ENCODE results near the gene SLC11A2. TPM values are rescaled to one million over a fixed set of nuclear protein-coding genes. Genes with fewer than 3 reads are reported as not detected.
A peak's percentile ranks its signal among the peaks of the same experiment; 100 is the strongest.

The SLC11A2 gene
- total and polyA plus RNA-seq, 2 experiments from 2014 or later, result 18.7 to 22.8 TPM

DNA sequence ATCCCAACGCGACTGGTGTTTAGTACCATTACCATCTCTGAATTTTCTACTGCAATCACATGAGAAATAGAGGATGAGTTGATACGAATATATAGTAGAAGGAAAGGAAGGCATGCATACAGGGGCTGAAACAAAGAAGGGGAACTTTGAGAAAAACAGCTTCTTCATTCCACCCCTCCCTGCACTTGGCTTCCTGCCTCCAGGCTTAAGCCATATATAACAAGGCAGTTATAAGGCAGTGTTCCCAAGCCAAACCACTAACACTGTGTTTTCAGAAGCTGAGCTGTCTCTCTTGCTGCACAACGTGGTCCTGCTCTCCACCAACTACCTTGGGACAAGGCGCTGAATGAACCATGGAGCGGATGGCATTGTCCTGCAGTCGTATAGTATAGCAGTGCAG is 32.9 kb upstream of the SLC11A2 start:
- 77 to 80% methylated on average over 7 of the region's 7 CpGs for WGBS, 2 experiments (ENCODE audit: low coverage in 1 of 2, low lambda C conversion rate in 2 of 2, missing lambda C conversion rate in 2 of 2)
- in situ Hi-C loops (cut with MboI), result no loop called here

GRCh38 chr12:51056242-51056641 is 30.1 kb upstream of the SLC11A2 start:
- TF ChIP-seq EZH2 (IDR thresholded peaks at IDR 0.05; ENCODE audit: insufficient read depth, poor library complexity, severe bottlenecking), result no peak
- no peak for TF ChIP-seq EZH2phosphoT487 (IDR thresholded peaks at IDR 0.05; ENCODE audit: insufficient read depth, low read depth)
- Histone ChIP-seq H2AFZ (no peak overlapping the region), H3K27me3 (replicated peaks; ENCODE audit: insufficient read depth) (no peaks in the 10 kb centered on the region), H3K36me3 (ENCODE audit: low read depth) (peaks cover 39% of the 10 kb centered on the region), H3K9ac (no peak overlapping the region), H3F3A (ENCODE audit: insufficient read depth) (peaks cover 35% of the 10 kb centered on the region; the same call in 1 of the 2 replicates), H3K27ac (no peak overlapping the region), H3K9me3 (ENCODE audit: low read depth) (no peaks in the 10 kb centered on the region), H3K4me3 (no peak overlapping the region), H3K79me2 (ENCODE audit: insufficient read depth) (no peaks in the 10 kb centered on the region), H3K9me2 (ENCODE audit: insufficient read depth) (no peaks in the 10 kb centered on the region), H3K4me2 (ENCODE audit: unreplicated experiment) (no peak overlapping the region), H3K4me1 (ENCODE audit: insufficient read depth) (no peaks in the 10 kb centered on the region), H4K20me1 (ENCODE audit: insufficient read depth) (no peaks in the 10 kb centered on the region)
- 28 to 35% methylated on average over 5 of the region's 5 CpGs for WGBS, 2 experiments (ENCODE audit: low coverage in 1 of 2, low lambda C conversion rate in 2 of 2, missing lambda C conversion rate in 2 of 2)
- in situ Hi-C loops (cut with MboI), result no loop called here
- DNase-seq, result peak; percentile 93

More for the DNA sequence above, 32.9 kb upstream of the SLC11A2 start:
- Histone ChIP-seq H3K9ac (no peak overlapping the region), H3K36me3 (ENCODE audit: low read depth) (peaks cover 54% of the 10 kb centered on the region), H3K27ac (no peak overlapping the region), H3K9me3 (ENCODE audit: low read depth) (no peaks in the 10 kb centered on the region), H3K9me2 (ENCODE audit: insufficient read depth) (no peaks in the 10 kb centered on the region), H3F3A (ENCODE audit: insufficient read depth) (peaks cover 50% of the 10 kb centered on the region), H3K4me1 (ENCODE audit: insufficient read depth) (no peaks in the 10 kb centered on the region), H3K4me3 (no peak overlapping the region), H4K20me1 (ENCODE audit: insufficient read depth) (no peaks in the 10 kb centered on the region), H2AFZ (no peak overlapping the region), H3K79me2 (ENCODE audit: insufficient read depth) (no peaks in the 10 kb centered on the region), H3K27me3 (replicated peaks; ENCODE audit: insufficient read depth) (no peaks in the 10 kb centered on the region), H3K4me2 (ENCODE audit: unreplicated experiment) (no peak overlapping the region)
- DNase-seq, result no peak
- TF ChIP-seq EZH2 (IDR thresholded peaks at IDR 0.05; ENCODE audit: insufficient read depth, poor library complexity, severe bottlenecking) (no peak), EZH2phosphoT487 (IDR thresholded peaks at IDR 0.05; ENCODE audit: insufficient read depth, low read depth) (no peak)

DNA sequence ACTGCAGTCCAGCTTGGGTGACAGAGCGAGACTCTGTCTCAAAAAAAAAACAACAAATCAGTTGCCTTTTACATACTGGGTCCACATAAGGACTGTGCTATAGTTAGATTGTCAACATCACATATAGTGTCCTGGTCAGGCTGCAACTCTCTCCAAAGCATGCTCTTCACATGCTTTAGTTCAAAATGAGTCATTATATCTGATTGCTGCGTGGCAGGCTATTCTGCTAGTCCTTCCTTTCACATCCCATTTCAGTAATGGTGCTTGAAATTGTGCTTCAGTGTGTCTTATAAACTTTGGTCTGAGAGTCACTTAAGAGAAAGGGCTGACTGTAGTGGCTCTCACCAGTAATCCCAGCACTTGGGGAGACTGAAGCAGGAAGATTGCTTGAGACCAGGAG is 28.9 kb upstream of the SLC11A2 start:
- Histone ChIP-seq H3K4me1 (ENCODE audit: insufficient read depth) (no peaks in the 10 kb centered on the region), H4K20me1 (ENCODE audit: insufficient read depth) (no peaks in the 10 kb centered on the region), H3K27me3 (replicated peaks; ENCODE audit: insufficient read depth) (no peaks in the 10 kb centered on the region), H3K4me3 (no peak overlapping the region), H3K79me2 (ENCODE audit: insufficient read depth) (peaks cover 12% of the 10 kb centered on the region), H3K27ac (no peak overlapping the region), H3K36me3 (ENCODE audit: low read depth) (peaks cover 35% of the 10 kb centered on the region), H3K9me2 (ENCODE audit: insufficient read depth) (no peaks in the 10 kb centered on the region), H3K9ac (no peak overlapping the region), H3K4me2 (ENCODE audit: unreplicated experiment) (no peak overlapping the region), H2AFZ (no peak overlapping the region), H3K9me3 (ENCODE audit: low read depth) (no peaks in the 10 kb centered on the region), H3F3A (ENCODE audit: insufficient read depth) (peaks cover 29% of the 10 kb centered on the region; the same call in 1 of the 2 replicates)
- TF ChIP-seq EZH2phosphoT487 (IDR thresholded peaks at IDR 0.05; ENCODE audit: insufficient read depth, low read depth) (no peak), EZH2 (IDR thresholded peaks at IDR 0.05; ENCODE audit: insufficient read depth, poor library complexity, severe bottlenecking) (no peak)
- DNase-seq, result no peak
- in situ Hi-C loops (cut with MboI), result no loop called here
- WGBS, 2 experiments (ENCODE audit: low coverage in 1 of 2, low lambda C conversion rate in 2 of 2, missing lambda C conversion rate in 2 of 2), result 92 to 95% methylated on average over 1 to 2 of the region's 2 CpGs

DNA sequence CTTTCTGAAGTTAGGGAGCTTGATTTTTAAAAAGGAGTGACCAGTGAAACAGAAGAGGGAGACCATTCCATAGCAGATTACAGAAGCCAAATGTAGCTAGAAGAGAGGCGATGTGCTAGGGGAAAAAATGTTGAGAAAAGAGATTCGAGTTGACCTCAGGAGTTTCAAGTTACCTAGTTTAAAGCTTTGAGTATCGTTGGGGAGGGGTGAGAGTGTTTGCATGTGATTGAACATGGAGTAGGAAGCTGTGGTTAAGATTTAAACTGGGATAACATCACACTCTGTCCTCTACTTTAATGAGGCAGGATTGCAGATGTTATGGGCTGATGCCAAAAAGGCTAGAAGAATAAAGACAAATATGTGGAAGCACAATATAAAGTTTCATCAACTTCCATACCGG is 25.6 kb upstream of the SLC11A2 start:
- H3K9ac ChIP-seq, result no peak overlapping the region
- no peak overlapping the region for H3K4me3 ChIP-seq
- no peaks in the 10 kb centered on the region for H4K20me1 ChIP-seq (ENCODE audit: insufficient read depth)
- H3K4me1 ChIP-seq (ENCODE audit: insufficient read depth), result peaks cover 20% of the 10 kb centered on the region
- no peak overlapping the region for H2AFZ ChIP-seq
- DNase-seq, result no peak
- TF ChIP-seq EZH2phosphoT487 (IDR thresholded peaks at IDR 0.05; ENCODE audit: insufficient read depth, low read depth) (no peak), EZH2 (IDR thresholded peaks at IDR 0.05; ENCODE audit: insufficient read depth, poor library complexity, severe bottlenecking) (no peak)
- H3K79me2 ChIP-seq (ENCODE audit: insufficient read depth), result peaks cover 31% of the 10 kb centered on the region
- H3K27me3 ChIP-seq (replicated peaks; ENCODE audit: insufficient read depth), result no peaks in the 10 kb centered on the region
- peaks cover 23% of the 10 kb centered on the region for H3K36me3 ChIP-seq (ENCODE audit: low read depth)
- WGBS, 2 experiments (ENCODE audit: low coverage in 1 of 2, low lambda C conversion rate in 2 of 2, missing lambda C conversion rate in 2 of 2), result 75 to 79% methylated on average over 4 of the region's 4 CpGs
- H3K27ac ChIP-seq, result no peak overlapping the region
- H3K9me2 ChIP-seq (ENCODE audit: insufficient read depth), result no peaks in the 10 kb centered on the region
- in situ Hi-C loops (cut with MboI), result no loop called here
- H3K4me2 ChIP-seq (ENCODE audit: unreplicated experiment), result no peak overlapping the region
- H3F3A ChIP-seq (ENCODE audit: insufficient read depth), result peaks cover 18% of the 10 kb centered on the region; the same call in 1 of the 2 replicates
- H3K9me3 ChIP-seq (ENCODE audit: low read depth), result no peaks in the 10 kb centered on the region
